Activated CD8-positive, alpha-beta T cell treated with anti-CD3 and anti-CD28 coated beads, Interleukin-2, amount 10 ng/mL, durations not matched to agents 7 days and 5 days (primary cell): ENCODE results near the gene TPP1. TPM values are rescaled to one million over a fixed set of nuclear protein-coding genes. Genes with fewer than 3 reads are reported as not detected.

ENCODE experiments used
- ATAC-seq: fragments of 150-1000 bp; cut with Tn5 transposase; one replicate; pipeline ENCODE4 v1.10.0; 2021; ENCODE audit warnings: moderate library complexity
- CTCF ChIA-PET: fragments of 350-600 bp; sonication (Branson Sonifier 250); formaldehyde crosslinking; loops from one replicate; lab custom pipeline; 2021; ENCODE audit warnings: antibody characterized with exemption; lab: Charles Lee
- POLR2A ChIA-PET: fragments of 350-600 bp; sonication (Branson Sonifier 250); formaldehyde crosslinking; loops from one replicate; lab custom pipeline; 2021; ENCODE audit warnings: antibody characterized with exemption; lab: Charles Lee
- DNase-seq: peaks from one replicate; pipeline ENCODE4 v3.0.0-alpha.2; 2020
- H3K27ac Mint-ChIP-seq: one replicate; pipeline ENCODE4 v1.8.0; 2021; ENCODE audit warnings: mild to moderate bottlenecking, mixed read lengths
- H3K27me3 Mint-ChIP-seq: one replicate; pipeline ENCODE4 v1.8.0; 2021; ENCODE audit warnings: low read depth, mixed read lengths
- H3K36me3 Mint-ChIP-seq: one replicate; pipeline ENCODE4 v1.8.0; 2021; ENCODE audit warnings: low read depth, mixed read lengths
- H3K4me1 Mint-ChIP-seq: one replicate; pipeline ENCODE4 v1.8.0; 2021; ENCODE audit warnings: low read depth, mixed read lengths
- H3K4me3 Mint-ChIP-seq: one replicate; pipeline ENCODE4 v1.8.0; 2021; ENCODE audit warnings: mild to moderate bottlenecking, mixed read lengths
- H3K9me3 Mint-ChIP-seq: one replicate; pipeline ENCODE4 v1.8.0; 2022; ENCODE audit warnings: mixed read lengths; ENCODE audit not compliant: insufficient read depth
- total RNA-seq, 2 experiments: library from RNA; stranded (reverse); gene quantifications; one replicate each; pipeline ENCODE4 v1.2.3, GENCODE V29; 2021

The TPP1 gene
- total RNA-seq, 2 experiments from 2014 or later = 74.1 to 78.9 TPM

GRCh38 chr11:6626971-6627761 is 7.9 kb upstream of the TPP1 start:
- H3K4me1 Mint-ChIP-seq = peaks cover 29% of the 10 kb centered on the region
- H3K27ac Mint-ChIP-seq = peak overlapping the region; percentile 75
- H3K27me3 Mint-ChIP-seq = no peaks in the 10 kb centered on the region
- peak; percentile 21 for ATAC-seq
- POLR2A ChIA-PET = interaction anchor here (0.6 to 2.3 kb wide), 4 partner anchors 9 to 59 kb away, joined by 3 to 16 read pairs (median 8); partner anchors contain the start of genes TAF10 and TPP1
- no peak for DNase-seq
- no peaks in the 10 kb centered on the region for H3K9me3 Mint-ChIP-seq
- CTCF ChIA-PET = interaction anchor here (0.7 to 3.4 kb wide), 11 partner anchors 8 to 248 kb away, joined by 3 to 14 read pairs (median 3); partner anchors contain the start of genes MRPL17, TAF10 and TPP1
- H3K4me3 Mint-ChIP-seq = peak overlapping the region; percentile 20
- H3K36me3 Mint-ChIP-seq = no peaks in the 10 kb centered on the region

GRCh38 chr11:6625832-6626420 is 6.7 kb upstream of the TPP1 start:
- H3K27ac Mint-ChIP-seq = no peak overlapping the region
- POLR2A ChIA-PET = no interaction called here

DNA sequence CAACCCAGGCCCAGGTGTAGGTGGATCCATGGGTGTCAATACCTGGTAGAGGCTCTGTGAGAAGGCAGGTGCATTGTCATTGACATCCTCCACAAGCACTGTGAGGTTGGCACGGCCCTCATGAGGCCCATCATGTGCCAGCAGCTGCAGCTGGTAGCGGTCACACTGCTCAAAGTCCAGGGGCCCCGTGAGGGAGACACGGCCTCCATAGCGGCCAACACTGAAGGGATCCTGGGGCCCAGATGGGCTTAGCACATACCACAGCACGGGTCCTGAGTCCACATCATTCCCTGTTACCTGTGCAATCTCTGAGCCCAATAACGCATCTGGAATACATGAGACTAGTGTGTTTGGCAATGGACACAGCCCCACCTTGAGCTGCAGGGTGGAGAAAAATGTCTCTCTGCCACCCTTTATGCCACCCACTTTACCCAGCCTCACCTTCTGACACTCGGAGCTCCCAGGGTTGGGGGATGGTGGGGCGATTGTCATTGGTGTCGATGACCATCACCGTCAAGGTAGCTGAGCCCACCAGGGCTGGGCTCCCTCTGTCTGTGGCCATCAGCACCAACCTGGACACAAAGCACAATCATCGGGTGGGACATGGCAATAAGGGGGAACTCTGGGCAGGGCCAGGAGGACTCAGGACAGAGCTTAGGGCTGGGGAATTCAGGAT is 6.1 kb upstream of the TPP1 start:
- Mint-ChIP-seq H3K27ac (no peak overlapping the region), H3K4me3 (no peak overlapping the region), H3K27me3 (no peaks in the 10 kb centered on the region), H3K36me3 (no peaks in the 10 kb centered on the region), H3K4me1 (peaks cover 20% of the 10 kb centered on the region), H3K9me3 (no peaks in the 10 kb centered on the region)
- DNase-seq (no peak), ATAC-seq (no peak)
- POLR2A ChIA-PET = no interaction called here
- CTCF ChIA-PET = interaction anchor here (0.8 kb wide), 1 partner anchor 58 kb away, joined by 4 read pairs; the partner anchor contains the start of gene MRPL17

More at GRCh38 chr11:6625832-6626420, 6.7 kb upstream of the TPP1 start:
- H3K36me3 Mint-ChIP-seq = no peaks in the 10 kb centered on the region
- H3K4me3 Mint-ChIP-seq = no peak overlapping the region
- CTCF ChIA-PET = no interaction called here
- H3K9me3 Mint-ChIP-seq = no peaks in the 10 kb centered on the region
- H3K4me1 Mint-ChIP-seq = peaks cover 20% of the 10 kb centered on the region
- DNase-seq = no peak
- no peaks in the 10 kb centered on the region for H3K27me3 Mint-ChIP-seq
- ATAC-seq = no peak

GRCh38 chr11:6623391-6624363 is 4.5 kb upstream of the TPP1 start:
- no peaks in the 10 kb centered on the region for H3K27me3 Mint-ChIP-seq
- H3K4me3 Mint-ChIP-seq = no peak overlapping the region
- CTCF ChIA-PET = interaction anchor here (0.6 to 6.5 kb wide), 4 partner anchors 11 to 59 kb away, joined by 3 to 93 read pairs (median 9); partner anchors contain the start of genes MRPL17 and TAF10
- ATAC-seq = no peak
- H3K36me3 Mint-ChIP-seq = no peaks in the 10 kb centered on the region
- POLR2A ChIA-PET = no interaction called here
- DNase-seq = no peak
- no peak overlapping the region for H3K27ac Mint-ChIP-seq
- peaks cover 20% of the 10 kb centered on the region for H3K4me1 Mint-ChIP-seq
- H3K9me3 Mint-ChIP-seq = no peaks in the 10 kb centered on the region

DNA sequence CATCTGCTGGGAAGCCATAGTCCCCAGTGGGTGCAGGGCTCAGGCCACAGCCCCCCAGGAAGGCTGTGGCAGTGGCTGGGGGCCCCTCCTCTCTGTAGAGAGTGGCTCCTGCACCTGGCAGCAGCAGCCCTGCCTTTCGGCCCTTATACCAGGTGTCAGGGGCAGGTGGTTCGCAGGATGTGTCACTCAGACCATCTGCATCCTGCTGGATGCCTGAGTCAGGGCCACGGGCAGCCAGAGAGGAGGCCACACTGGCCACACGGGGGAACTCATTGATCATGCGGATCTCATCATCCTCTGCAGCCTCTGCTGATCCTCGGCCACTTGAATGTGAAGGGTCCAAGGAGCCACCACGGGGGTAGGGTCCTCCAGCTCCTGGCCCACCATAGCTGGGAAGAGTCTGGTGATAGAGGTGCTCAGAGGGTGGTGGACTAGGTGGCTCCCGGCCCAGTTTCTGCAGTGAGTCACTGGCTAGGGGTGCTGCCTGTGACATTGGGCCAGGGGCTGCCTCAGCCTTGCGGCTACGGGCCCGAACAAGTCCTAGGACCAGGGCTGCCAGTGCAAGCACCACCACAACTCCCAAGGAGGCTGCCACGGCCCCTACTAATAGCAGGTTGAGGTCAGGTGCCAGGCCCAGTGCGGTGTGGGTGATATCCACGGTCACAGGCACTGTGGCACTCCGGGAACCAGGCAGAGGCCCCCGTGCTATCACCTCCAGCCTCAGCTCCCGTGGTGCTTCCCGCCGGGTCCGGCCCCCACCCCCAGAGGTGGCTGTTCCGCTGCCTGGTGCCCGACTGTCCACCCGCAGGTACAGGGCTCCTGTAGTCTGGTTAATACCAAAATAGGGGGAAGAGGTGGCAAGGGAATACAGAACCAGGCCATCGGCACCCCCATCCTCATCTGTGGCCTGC is 3.3 kb upstream of the TPP1 start:
- no peaks in the 10 kb centered on the region for H3K36me3 Mint-ChIP-seq
- ChIA-PET POLR2A (interaction anchor here (0.8 to 1.3 kb wide), 4 partner anchors 10 to 51 kb away, joined by 3 to 4 read pairs (median 3); no protein-coding TSS in a partner anchor), CTCF (interaction anchor here (1.8 to 6.5 kb wide), 4 partner anchors 10 to 60 kb away, joined by 6 to 93 read pairs (median 31); partner anchors contain the start of genes ILK, MRPL17, RRP8 and TAF10)
- no peak overlapping the region for H3K27ac Mint-ChIP-seq
- DNase-seq = no peak
- ATAC-seq = no peak
- no peaks in the 10 kb centered on the region for H3K27me3 Mint-ChIP-seq
- H3K4me1 Mint-ChIP-seq = peaks cover 12% of the 10 kb centered on the region
- H3K9me3 Mint-ChIP-seq = no peaks in the 10 kb centered on the region
- no peak overlapping the region for H3K4me3 Mint-ChIP-seq

DNA sequence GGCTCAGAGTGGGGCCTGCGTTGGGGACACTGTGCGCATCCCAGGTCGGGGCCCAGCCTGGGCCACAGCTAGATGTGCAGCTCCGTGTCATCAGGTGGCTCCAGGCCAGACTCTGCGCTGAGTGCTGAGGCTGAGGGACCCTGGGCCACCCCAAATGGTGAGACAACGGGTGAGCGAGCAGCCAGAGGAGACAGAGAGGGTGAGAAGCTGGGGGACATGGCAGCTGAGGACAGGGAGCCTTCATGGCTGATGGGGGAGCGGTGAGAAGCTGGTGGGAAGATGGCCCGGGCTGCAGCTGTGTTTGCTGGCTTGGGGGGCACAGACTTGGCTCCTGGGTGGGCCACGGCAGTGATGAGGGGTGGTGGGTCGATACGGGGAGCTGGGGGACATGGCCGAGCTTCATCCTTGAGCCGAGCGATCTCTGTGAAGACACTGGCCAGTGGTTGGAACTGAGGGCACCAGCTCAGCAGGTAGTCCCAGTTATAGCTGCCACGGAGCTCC is 2.5 kb upstream of the TPP1 start:
- Mint-ChIP-seq H3K27me3 (no peaks in the 10 kb centered on the region), H3K36me3 (no peaks in the 10 kb centered on the region), H3K4me1 (peaks cover 4% of the 10 kb centered on the region), H3K27ac (no peak overlapping the region), H3K9me3 (no peaks in the 10 kb centered on the region), H3K4me3 (no peak overlapping the region)
- CTCF ChIA-PET = interaction anchor here (1.8 to 6.5 kb wide), 4 partner anchors 9 to 61 kb away, joined by 6 to 93 read pairs (median 31); partner anchors contain the start of genes ILK, MRPL17, RRP8 and TAF10
- ATAC-seq (no peak), DNase-seq (no peak)
- POLR2A ChIA-PET = interaction anchor here (0.7 to 5.1 kb wide), 6 partner anchors 9 to 220 kb away, joined by 3 to 27 read pairs (median 4); partner anchors contain the start of gene MRPL17

DNA sequence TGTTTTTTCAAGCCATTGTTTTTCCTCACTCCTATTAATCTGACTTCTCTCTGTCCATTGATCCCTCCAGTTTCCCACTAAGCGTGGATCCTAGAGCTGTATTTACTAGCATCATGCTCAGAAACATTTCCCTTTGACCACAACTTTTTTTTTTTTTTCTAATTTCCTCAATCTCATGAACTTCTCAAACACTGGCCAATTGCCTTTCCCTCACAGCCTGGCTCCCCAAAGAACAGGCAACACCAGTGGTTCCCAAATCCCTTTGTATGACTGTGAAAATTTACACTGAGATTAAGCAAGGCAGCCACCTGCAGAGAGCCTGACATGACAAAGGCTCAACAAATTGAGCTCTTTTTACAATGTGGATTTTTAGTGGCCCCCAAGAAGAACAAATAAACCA is 1.4 kb upstream of the TPP1 start:
- DNase-seq (no peak), ATAC-seq (no peak)
- no peaks in the 10 kb centered on the region for H3K9me3 Mint-ChIP-seq
- POLR2A ChIA-PET = interaction anchor here (0.9 to 5.1 kb wide), 2 partner anchors 9 to 62 kb away, joined by 4 to 27 read pairs; partner anchors contain the start of genes MRPL17 and TAF10
- H3K4me1 Mint-ChIP-seq = peaks cover 2% of the 10 kb centered on the region
- H3K36me3 Mint-ChIP-seq = peaks cover 10% of the 10 kb centered on the region
- H3K4me3 Mint-ChIP-seq = no peak overlapping the region
- no peak overlapping the region for H3K27ac Mint-ChIP-seq
- no peaks in the 10 kb centered on the region for H3K27me3 Mint-ChIP-seq
- CTCF ChIA-PET = interaction anchor here (1.3 to 6.5 kb wide), 6 partner anchors 8 to 74 kb away, joined by 3 to 93 read pairs (median 10); partner anchors contain the start of genes ILK, MRPL17, RRP8 and TAF10

- POLR2A ChIA-PET = interaction anchor here (0.6 to 5.1 kb wide), 15 partner anchors 8 to 137 kb away, joined by 3 to 27 read pairs (median 4); partner anchors contain the start of genes ARFIP2, ILK, MRPL17 and RRP8
- H3K4me3 Mint-ChIP-seq = no peak overlapping the region
- H3K27ac Mint-ChIP-seq = no peak overlapping the region
- peaks cover 2% of the 10 kb centered on the region for H3K4me1 Mint-ChIP-seq
- H3K27me3 Mint-ChIP-seq = no peaks in the 10 kb centered on the region
- ATAC-seq = peak; percentile 37
- peaks cover 21% of the 10 kb centered on the region for H3K36me3 Mint-ChIP-seq
- peak; percentile 70 for DNase-seq
- CTCF ChIA-PET = interaction anchor here (0.6 to 6.5 kb wide), 22 partner anchors 9 to 239 kb away, joined by 3 to 93 read pairs (median 5); partner anchors contain the start of genes ILK, MRPL17 and RRP8
- H3K9me3 Mint-ChIP-seq = no peaks in the 10 kb centered on the region
Observed at GRCh38 chr11:6618117-6619003, 862 bp downstream of the TPP1 start.
